VCaP (cell line): ENCODE data around the gene C19orf12.

Experiments used
- H3K27ac ChIP-seq: fragments of 450-650 bp; 2 replicates; pipeline ENCODE4 v1.5.1; 2017
- CTCF ChIP-seq: fragments of 450-650 bp; conservative IDR thresholded peaks from 2 replicates; pipeline ENCODE4 v1.5.1; 2017; ENCODE audit warnings: mild to moderate bottlenecking, moderate library complexity

C19orf12 gene

GRCh38 chr19:29685326-29685725 is 29.7 kb downstream of the C19orf12 start:
- TF ChIP-seq CTCF: no peak
- H3K27ac ChIP-seq: peak overlapping the region; percentile 86

DNA sequence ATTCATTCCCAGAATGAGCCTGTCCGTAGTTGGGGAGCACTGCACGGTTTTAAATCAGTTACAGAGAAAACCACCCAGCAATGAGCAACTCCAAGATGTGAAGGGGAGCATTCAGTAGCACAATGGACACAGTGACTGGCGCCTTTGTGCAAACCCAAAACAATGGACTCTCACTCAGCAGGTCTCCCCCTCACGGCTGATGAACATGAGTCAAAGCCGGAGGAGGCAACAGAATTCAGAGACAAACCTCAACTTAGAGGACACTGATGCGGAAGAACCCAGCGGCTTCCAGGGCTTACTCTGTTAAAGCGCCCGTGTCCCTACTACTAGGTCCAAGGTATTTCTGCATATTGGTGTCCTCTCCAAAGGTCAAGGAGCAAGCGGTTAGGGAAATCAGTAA is 32.1 kb downstream of the C19orf12 start:
- H3K27ac ChIP-seq: peak overlapping the region; percentile 86; the same call in 1 of the 2 replicates
- no peak for TF ChIP-seq CTCF

GRCh38 chr19:29682236-29682895 is 32.7 kb downstream of the C19orf12 start:
- TF ChIP-seq CTCF: no peak
- H3K27ac ChIP-seq: peak overlapping the region; percentile 86; the same call in 1 of the 2 replicates

GRCh38 chr19:29681422-29682235 is 33.4 kb downstream of the C19orf12 start:
- no peak for TF ChIP-seq CTCF
- peak overlapping the region; percentile 86; the same call in 1 of the 2 replicates for H3K27ac ChIP-seq

DNA sequence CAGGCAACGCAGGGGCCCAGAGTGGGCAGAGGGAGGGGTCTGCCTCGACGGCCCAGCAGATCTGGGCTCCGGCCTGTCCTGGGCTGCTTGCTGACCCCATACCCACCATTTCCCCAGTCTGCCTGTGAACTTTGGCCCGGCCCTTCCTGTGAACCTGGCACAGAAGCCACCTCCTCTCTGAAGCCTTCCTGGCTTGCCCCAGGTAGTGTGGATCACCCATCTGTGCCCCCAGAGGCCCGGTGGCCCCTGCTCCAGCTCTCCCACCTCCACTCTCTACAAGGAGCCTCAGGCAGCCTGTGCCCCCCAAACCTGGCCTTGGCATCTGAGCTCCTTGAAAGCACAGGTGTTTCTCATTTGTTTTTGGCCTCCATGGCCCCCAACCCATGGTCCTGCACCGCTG is 34.1 kb downstream of the C19orf12 start:
- TF ChIP-seq CTCF: no peak
- peak overlapping the region; percentile 86; the same call in 1 of the 2 replicates for H3K27ac ChIP-seq

DNA sequence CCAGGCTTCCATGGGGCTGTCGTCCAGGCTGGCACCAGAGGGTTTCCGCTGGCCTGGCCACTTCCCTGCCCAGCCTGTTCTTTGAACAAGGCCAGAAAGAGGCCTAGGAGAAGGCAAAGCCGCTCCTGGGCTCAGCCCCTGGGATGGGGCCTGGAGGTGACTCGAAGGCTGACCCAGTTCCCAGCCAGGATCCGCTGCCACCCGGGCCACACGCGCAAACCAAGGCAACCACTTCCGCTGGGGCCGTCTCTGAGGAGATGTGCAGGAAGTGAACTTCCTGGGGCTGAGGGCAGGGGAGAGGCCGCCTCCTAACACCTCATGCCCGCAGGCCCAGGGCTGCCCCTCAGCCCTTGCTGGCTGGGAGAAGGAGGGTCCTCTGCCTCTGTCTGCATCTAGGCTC is 34.6 kb downstream of the C19orf12 start:
- peak overlapping the region; percentile 86; the same call in 1 of the 2 replicates for H3K27ac ChIP-seq
- TF ChIP-seq CTCF: no peak

- no peak for TF ChIP-seq CTCF
- peak overlapping the region; percentile 86 for H3K27ac ChIP-seq
These were observed 35.4 kb downstream of the C19orf12 start for GRCh38 chr19:29679598-29680210.
